Myocyte (in vitro differentiated cells): ENCODE results near the gene ZNF219. TPM values are rescaled to one million over a fixed set of nuclear protein-coding genes. Genes with fewer than 3 reads are reported as not detected.

Experiments used
- DNase-seq: peaks from one replicate; pipeline ENCODE4 v3.0.0-alpha.2; 2012; ENCODE audit warnings: low read depth
- total RNA-seq: library from RNA; depleted of rRNA; stranded (reverse); fragments of >200 nt; gene quantifications from 2 replicates; pipeline ENCODE4 v1.2.3, GENCODE V29; 2014

Gene ZNF219
- total RNA-seq, 1 donor from 2014 or later: 33.2 TPM

- DNase-seq: no peak
Observed at GRCh38 chr14:21088687-21089086, 9.8 kb downstream of the ZNF219 start.

- no peak for DNase-seq
Observed at GRCh38 chr14:21087294-21088091, 11.0 kb downstream of the ZNF219 start.

GRCh38 chr14:21086908-21087293 lies 11.6 kb downstream of the ZNF219 start:
- DNase-seq: no peak

- no peak for DNase-seq
Observed at GRCh38 chr14:21084998-21085853, 13.2 kb downstream of the ZNF219 start.

- no peak for DNase-seq
Observed at GRCh38 chr14:21084396-21084795, 14.1 kb downstream of the ZNF219 start.

GRCh38 chr14:21083565-21084325 lies 14.7 kb downstream of the ZNF219 start:
- no peak for DNase-seq

- no peak for DNase-seq
Observed at GRCh38 chr14:21081521-21082142, 16.8 kb downstream of the ZNF219 start.

- no peak for DNase-seq
Observed at GRCh38 chr14:21078726-21079125, 19.7 kb downstream of the ZNF219 start.

GRCh38 chr14:21078287-21078686 lies 20.2 kb downstream of the ZNF219 start:
- no peak for DNase-seq

- DNase-seq: no peak
Observed at GRCh38 chr14:21077672-21078071, 20.8 kb downstream of the ZNF219 start.

GRCh38 chr14:21075719-21076437 lies 22.6 kb downstream of the ZNF219 start:
- DNase-seq: no peak

GRCh38 chr14:21074398-21075272 lies 23.8 kb downstream of the ZNF219 start:
- no peak for DNase-seq

GRCh38 chr14:21073921-21074320 lies 24.5 kb downstream of the ZNF219 start:
- no peak for DNase-seq

GRCh38 chr14:21072781-21073339 lies 25.6 kb downstream of the ZNF219 start:
- no peak for DNase-seq

- peak; percentile 64 for DNase-seq
Observed at GRCh38 chr14:21072031-21072473, 26.4 kb downstream of the ZNF219 start.

GRCh38 chr14:21071225-21072030 lies 27.0 kb downstream of the ZNF219 start:
- DNase-seq: peak; percentile 96

- peak; percentile 64 for DNase-seq
Observed at GRCh38 chr14:21070610-21071224, 27.7 kb downstream of the ZNF219 start.
